Hematopoietic multipotent progenitor cell treated with erythropoietin and hydrocortisone succinate and interleukin-3 and kit ligand, for 6 days (in vitro differentiated cells): Measurements from ENCODE around the gene LHX2.

Experiments
- DNase-seq: peaks from one replicate; pipeline ENCODE4 v3.0.0-alpha.2; 2015

The LHX2 gene

DNA sequence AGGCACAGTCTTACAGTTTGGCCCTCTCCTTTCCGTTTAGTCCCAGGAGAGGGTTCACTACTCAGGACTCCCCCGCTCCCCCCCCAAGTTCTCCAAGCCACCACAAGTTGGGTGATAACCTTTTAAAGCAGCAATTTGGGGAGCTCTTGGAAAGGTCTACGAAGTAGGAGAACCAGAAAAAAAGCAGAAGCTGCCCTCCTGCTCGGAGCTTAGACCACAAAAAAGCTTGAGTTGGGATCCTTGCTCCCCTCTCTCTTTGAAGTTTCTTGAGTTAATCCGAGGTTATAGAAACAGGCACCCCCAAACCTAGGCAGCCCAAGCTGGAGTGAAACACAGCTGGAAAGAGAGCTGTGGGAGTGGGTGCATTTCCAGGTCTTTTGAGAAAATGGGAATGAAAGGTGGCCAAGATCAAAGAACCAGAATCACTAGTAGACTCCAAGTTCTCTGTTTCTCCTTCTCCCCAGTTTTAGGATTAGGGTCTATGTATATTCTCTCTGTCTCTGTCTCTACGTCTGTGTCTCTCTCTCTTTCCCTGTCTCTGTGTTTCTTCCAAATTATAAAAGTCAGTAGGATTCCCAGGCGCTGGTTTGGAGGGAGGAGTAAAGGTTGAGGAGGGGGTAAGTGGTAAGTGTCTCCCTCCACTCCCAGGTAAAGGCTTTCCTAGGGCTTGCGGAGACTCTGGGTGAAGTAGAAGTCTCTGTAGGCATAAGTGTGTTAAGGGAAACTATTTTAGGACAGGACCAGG, 2.8 kb downstream of the LHX2 start:
- no peak for DNase-seq

DNA sequence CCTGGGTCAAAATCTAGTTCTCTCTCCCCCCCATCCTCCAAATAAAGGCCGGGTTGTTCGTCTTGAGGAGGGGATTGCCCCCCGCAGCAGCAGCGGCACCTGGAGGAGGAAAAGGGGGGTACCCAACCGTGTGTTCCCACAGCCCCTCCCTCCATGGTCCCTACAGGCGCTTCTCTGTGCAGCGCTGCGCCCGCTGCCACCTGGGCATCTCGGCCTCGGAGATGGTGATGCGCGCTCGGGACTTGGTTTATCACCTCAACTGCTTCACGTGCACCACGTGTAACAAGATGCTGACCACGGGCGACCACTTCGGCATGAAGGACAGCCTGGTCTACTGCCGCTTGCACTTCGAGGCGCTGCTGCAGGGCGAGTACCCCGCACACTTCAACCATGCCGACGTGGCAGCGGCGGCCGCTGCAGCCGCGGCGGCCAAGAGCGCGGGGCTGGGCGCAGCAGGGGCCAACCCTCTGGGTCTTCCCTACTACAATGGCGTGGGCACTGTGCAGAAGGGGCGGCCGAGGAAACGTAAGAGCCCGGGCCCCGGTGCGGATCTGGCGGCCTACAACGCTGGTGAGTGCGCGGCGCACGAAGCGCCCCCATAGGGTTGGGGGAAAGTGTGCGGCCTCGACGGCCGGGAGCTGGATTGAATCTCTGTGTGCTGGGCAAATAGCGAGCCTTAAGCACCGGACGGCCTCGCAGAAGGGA, 3.5 kb downstream of the LHX2 start:
- DNase-seq = no peak

DNA sequence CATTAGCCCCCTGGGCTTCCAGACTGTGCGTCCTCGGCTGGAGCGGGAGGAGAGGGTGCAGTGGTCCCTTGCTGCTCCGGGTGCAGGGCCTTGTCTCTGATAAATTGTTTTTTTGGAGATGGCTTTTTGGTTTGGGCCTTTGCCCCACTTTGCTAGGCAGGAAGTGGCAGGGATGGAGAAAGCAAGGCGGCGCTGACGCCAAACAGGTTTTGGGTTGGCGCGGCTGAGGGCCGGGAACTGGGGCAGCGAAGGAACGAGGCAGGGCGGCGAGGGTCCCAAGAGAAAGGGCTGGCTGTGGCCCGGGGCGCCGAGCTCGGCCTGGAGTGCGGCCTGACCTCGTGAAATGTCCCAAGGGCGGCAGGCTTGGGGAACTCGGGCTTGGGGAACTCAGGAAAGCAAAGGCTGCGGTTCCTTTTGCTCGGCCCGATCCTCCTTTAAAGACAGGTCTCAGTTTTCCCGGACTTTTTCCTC, 4.1 kb downstream of the LHX2 start:
- no peak for DNase-seq

DNA sequence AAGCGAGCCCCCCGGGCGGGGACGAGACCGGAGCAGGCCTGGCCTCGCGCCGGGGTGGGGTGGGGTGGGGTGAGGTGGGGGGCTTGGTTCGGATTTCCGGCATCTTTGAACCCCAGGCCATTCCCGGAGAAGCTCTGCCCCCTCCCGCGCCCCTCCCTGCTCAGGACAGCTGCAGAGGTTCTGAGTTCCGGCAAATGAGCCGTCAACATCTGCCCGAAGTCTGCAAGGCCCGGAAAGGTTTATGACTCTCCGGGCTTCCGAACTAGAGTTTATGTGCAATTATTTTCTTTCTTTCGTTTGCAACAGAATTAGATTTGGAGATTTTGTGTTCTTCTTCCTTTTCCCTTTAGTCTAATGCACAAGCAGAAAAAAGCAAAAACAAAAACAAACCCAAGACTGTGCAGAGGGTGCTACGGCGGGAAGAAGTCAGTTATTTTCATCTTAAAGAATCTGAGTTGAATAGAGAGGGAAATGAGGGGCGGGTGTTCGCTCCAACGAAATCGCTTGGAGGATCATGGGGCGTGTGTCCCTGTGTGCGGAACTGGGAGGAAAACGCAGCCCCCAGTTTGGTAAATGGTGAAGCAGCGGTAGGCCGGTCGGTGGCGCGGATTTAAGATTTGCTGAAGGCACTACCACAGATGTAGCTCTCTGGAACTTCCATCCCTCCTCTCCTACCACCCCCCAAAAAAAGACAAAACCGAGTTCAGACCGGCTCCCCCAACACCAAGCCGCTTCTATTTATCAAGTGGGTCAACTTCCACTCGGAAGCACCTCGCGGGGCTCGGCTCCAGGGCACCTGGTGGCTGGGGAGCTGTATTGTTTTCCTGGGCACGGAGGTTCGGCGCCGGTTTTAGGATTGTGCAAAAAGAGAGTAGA, 4.8 kb downstream of the LHX2 start:
- no peak for DNase-seq

DNA sequence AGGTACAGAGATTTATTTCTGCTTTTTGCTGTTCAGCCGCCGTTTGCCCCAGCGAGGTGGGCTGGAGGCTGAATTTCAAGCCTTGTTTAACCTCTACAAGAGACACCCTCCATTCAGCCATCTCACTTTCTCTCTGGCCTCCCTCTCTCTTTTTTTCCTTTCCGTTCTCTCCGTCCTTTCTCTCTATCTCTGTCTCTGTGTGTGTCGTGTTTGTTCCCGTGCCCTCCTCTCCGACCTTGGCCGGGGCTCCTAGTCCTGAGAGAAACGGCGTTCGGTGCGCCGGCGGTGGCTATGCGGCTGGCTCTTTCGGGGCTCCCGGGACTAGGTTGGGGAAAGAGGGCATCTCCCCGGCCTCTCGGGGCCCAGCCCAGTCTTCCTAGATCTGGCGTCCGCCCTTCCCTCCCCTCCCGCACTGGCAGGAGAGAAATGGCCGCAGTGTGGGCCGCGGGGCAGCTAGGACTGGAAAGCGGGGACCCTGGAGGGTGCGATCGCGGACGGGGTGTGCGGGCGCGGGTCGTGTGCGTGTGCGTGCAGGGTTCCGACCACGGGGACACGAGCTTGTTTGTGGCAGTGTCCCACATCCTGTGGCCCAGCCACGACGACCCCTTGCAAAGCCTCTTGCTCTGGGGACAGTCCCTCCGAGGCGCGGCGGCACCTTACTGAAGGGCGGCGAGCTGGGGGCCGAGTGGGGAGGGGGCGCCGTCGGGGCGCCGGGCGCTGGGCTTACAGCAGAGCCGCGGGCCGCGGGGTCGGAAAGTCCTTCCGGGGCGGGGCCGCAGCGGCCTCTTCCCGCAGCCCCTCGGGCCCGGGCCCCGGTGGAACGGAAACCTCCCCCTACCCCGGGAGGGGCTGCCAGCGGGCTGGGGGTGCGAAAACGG, 5.7 kb downstream of the LHX2 start:
- DNase-seq = no peak

DNA sequence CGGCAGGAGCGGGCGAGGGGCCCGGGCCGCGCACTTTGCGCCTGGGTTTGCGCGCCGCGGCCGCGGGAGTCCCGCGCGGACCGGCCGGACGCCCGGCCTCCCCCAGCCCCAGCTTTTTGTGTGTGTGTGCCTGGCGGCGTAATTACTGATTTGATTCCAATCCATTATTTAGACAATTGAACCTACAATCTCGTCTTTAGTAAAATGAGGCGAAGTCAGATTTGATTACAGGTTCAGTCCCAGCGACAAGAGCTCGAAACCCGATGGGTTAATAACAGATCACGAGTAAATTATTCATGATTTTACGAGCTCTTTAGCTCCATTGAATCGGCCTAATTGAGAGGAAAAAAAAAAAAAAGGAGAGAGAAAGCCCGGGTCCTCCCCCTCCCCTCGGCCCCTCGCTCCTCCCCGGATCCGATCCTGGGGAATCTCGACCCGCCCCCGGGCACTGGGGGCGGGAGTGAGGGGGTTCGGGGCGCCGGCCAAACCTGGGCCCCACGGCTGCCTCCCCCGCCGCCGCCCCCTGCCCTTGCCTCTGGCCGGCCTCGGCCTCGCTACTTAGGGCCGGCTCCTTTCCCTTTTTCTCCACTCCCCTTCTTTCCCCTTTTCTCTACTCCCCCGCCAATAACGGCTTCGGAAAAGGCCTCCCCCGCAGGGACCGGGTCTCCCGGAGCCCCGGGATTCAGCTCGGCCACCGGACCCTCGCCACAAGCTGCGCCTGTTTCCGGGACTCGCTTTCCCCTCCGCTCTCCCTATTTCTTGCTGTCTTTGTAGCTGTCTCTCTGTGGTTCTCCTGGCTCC, 6.6 kb downstream of the LHX2 start:
- no peak for DNase-seq

DNA sequence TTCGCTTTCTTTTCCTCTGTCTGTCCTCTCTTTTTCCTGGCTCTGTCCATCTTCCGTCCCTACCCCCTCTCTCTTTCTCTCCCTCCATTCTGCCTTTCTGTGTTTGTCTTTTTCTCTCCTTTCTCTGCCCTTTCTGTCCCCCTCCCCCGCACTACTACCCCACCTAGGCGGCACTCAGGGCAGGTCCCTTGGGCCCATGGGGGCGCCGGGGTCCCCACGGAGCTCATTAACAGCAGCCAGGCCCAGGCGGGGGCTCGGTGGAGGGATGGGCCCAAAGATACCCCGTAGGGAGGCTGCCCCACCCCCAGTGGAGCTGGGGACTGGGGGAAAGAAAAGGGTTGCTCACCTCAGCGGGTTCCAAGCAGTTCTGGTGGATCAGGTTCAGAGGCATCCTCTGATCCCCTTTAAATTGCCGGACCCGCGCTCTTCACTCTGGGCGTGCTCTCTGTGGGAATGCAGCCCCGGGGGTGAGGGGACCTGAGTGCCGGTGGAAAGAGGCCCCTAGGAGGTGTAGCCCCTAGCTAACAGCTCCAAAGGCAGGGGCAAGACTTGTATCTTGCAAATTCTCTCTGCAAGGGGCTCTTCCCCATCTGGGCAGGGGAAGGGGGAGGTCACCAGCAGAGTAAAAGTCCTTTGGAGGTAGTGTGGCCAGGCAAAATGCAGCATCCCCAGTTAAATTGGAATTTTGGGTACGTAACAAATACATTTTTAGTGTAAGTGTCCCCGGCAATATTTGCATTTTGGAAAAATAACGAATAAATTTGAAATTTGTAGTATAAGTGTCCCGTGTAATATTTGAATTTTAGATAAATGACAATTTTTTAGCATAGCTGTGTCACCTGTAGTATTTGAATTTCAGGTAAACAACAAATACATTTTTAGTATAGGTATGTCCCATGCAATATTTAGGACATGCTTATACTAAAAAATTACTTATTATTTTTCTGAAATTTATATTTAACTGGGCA, 7.4 kb downstream of the LHX2 start:
- DNase-seq = no peak

DNA sequence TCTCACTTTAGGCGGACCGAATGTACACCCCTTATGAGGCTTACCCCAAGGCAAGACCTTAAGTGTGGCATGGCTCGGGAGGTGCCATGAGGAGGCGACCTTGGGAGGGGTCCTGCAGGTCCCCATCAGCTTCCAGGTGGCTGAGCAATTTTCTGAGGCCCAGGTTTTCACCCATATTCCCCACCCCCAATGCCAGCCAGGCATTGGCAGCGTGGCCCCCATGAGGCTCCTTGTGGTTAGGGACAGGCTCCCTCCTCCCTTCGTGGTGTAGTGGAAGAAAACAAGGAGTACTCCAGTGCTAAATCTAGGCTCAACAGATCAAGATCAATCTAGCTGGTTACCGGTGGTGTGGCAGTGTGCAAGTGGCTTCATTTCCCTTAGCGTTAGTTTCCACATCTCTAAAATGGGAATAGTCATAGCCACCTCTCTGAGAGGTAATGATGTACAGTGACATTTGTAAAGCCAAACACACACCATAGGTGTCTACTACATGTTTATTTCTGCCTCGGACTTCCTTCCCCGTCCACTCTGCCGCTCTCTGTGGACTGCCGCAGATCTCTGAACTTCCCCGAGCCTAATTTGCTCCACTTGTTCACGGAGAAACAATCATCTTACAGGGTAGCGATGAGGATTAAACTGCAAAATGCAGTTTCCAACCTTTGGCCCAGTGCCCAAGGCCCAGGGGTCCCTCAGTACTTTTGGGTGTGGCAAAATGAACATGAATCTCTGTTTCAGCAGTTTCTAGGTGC, 8.4 kb downstream of the LHX2 start:
- DNase-seq = no peak

DNA sequence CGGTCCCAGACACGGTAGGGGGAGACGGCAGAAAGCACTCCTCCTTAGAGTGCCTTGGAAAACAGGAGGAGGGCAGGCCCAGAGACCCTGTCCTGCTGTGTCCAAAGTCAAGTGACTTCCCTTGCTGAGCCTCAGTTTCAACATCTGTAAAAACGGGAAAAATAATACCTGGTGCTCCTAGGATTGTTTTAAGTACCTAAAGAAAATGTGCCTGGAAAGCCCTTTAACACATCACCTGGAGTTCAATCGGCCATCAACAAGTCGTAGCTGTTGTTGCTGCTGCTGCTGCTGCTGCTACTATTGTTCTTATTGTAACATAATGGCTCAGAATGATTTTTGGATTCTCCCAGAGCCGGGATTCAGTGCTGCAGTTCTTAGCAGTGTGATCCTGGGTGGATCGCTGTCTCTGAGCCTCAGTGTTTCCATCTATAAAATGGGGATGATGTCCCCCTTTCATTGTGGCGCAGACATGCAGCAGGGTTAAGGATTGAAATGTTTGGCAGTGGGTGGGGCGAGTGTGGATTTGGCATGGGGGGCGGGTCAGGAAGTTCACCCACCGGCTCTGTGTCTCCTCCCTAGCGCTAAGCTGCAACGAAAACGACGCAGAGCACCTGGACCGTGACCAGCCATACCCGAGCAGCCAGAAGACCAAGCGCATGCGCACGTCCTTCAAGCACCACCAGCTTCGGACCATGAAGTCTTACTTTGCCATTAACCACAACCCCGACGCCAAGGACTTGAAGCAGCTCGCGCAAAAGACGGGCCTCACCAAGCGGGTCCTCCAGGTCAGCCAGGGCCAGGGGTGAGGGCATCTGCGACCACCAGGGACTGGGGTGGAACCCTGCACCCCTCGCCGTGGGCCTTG, 9.2 kb downstream of the LHX2 start:
- no peak for DNase-seq

DNA sequence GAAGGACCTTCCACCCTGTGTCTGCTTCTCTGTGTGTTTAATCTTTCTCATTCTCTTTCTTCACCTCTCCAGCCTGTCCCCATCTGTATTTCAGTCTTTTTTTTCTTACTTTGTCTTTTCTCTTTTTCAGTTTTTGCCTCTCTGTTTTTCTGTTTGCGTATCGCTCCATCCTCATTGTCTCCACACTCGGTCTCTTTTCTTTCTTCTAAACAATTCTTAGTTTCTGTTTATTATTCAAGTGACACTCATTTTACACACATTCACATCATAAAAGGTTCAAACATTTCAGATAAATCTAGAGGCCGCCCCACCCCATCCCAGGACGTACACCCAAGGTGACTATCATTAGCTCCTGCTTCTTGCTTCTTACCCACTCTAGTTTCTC, 9.8 kb downstream of the LHX2 start:
- no peak for DNase-seq

DNA sequence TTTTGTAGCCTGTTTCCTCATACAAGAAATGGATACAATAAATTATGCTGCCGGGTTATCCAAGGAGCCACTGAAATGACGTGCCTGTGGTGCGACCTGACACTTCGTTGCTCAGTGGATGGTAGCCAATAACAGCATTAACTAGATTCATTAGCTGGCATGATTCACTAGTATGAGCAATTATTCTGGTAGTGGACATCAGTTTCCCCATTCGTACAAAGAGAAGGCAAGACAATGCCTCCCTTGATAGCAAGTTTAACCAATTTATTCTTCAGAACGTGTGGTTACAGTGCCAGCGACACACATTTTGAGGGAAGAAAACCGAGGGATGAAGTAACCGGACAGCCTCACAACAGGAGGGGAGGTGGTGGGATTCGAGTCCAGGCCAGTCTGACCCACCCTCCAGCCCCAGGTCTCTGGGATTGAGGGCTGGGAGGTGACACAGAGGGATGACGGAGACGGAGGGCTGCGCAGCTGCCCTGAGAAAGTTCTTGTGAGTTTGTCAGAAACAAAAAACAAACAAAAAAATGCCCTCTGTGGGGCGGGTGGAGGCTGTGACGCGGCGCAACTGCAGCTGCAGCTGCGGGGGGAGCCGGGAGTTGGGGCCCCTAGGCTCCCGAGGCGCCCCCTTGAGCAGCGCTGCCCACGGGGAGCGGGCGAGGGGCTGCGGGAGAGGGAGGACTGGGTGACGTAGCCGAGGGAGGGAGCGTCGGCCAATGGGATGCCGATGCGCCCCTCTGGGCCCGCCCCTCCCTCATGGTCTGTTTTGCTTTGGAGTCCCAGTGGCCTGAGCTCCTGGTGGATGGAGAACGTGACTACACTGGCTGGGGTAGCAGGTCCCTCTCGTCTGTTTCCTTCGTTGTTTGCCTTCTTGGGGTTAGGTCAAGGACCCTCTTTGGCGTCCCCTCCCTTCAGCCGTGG, 10.9 kb downstream of the LHX2 start:
- no peak for DNase-seq

DNA sequence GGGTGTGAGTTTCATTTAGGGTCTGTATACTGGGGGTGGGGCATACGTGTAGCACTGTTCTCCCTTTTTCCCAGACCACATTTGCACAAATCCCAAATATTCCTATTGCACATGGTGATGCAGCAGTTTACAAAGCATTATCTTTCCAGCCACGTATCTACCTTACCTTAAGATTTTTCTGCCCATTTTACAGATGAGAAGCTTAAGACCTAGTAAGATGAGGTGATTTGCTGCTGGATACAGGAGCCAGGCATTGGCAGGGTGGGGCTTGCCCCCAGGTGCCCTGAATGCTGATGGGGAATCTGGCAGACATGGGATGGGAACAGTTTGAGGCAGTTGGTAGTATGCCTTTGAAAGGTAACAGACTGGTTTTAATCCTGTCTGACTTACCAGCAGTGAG, 12.5 kb downstream of the LHX2 start:
- DNase-seq = no peak

DNA sequence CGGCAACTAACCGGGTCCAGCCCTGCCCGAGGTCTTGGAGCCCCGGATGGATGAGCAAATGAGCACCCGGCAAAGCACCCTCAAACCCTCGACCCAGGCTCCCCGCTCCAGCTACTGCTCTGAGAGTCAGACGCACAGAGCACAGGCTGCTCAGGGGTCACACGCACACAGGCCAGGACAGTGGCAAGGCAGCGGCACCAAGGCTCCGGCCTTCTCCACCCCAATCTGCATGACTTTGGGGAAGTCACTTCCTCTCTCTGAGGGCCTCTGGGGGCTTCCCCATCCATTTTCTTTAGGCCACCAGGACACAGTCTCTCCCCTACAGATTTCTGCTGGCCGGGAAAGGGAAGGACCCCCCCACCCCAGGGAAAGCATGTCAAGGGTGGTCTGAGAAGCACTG, 18.0 kb downstream of the LHX2 start:
- DNase-seq = no peak

DNA sequence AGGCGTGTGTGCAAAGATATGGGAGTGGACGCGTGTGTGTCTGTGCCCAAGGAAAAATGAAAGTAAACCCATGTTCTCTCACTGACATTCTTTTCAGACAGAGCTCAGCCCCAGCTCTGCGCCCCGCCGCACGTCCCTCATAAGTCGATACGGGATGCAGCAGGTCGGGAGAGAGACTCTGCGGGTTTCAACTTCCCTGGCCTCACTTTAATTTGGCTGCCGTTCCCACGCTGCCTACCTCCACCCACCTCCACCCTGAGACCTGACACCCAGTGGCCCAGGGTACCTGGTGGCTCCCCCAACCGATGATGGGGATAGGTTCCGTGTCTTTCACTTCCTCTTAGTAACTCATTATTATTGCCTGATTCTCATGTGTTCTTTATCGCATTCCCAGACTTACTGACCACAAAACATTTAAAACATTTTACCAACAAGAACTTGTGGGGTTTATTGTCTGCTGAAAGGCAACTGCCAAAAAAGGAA, 19.4 kb downstream of the LHX2 start:
- DNase-seq = no peak

DNA sequence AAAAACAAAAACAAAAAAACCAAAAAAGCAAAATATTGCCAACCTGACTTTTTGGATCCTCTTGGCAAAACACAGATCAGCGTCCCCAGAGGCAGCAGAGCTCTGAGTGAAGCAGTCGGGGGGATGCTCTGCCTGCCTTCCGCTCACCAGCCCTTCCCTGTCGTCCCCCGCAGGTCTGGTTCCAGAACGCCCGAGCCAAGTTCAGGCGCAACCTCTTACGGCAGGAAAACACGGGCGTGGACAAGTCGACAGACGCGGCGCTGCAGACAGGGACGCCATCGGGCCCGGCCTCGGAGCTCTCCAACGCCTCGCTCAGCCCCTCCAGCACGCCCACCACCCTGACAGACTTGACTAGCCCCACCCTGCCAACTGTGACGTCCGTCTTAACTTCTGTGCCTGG, 20.7 kb downstream of the LHX2 start:
- no peak for DNase-seq

DNA sequence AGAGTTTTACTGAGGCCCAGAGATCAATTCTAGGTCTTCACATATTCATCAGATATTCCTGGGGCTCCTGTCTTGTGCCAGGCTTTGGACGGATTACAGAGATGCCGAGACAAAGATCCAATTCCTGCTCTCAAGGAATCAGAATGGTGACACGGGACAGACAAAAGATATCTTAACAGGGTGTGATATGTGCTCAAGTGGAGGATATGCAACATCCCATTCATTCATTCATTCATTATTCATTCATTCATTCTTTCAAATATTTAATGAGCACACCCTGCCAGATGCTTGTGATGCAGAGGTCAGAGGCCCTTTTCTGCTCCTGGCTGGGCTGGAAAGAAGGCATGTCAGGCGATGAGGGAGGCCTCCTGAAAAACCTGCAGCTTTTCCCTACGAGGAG, 21.8 kb downstream of the LHX2 start:
- no peak for DNase-seq

DNA sequence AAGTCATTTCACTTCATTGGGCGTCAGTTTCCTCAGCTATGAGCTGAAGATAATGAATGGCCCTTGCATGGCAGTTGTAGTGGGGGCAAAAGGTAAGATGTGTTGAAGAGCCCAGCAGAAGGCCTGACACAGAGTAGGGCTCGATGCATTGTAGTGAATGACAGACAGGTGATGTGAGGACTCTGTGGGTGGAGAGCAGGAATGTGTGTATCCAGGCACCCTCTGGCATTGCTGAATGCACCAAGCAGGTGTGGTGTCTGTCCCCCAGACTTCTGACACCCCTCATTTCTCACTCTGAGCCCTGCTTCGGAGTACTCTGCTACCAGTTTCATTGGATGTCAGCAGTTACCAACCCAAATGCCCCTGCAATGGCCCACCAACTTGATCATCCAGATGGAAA, 22.4 kb downstream of the LHX2 start:
- no peak for DNase-seq
